Measurements from ENCODE around the gene RELL1.
A peak's percentile ranks its signal among the peaks of the same experiment; 100 is the strongest.

RELL1 gene

GRCh38 chr4:37594099-37594498 lies 92.1 kb downstream of the RELL1 start:
- DNase-seq: no peak

DNA sequence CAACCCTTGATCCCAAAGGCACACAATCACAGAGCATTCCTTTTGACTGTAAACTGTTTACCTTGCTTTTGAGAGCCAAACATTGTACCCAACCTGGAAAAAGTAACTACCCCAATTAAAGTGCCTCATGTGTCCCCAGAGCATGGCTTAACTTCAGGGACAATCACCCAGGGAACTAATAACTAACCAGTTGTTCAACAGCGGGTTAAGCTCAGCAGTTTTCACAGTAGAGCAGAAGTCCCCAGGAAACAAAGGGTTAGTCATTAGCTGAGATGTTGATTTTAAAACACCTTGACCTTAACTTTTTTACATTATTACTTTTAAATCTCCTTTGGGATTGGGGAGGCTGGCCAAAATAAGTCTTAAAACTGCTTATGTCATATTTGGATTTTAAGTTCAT lies 94.8 kb downstream of the RELL1 start:
- DNase-seq: no peak

GRCh38 chr4:37590016-37590415 lies 96.2 kb downstream of the RELL1 start:
- no peak for DNase-seq

- no peak for DNase-seq
These were observed 98.0 kb downstream of the RELL1 start for GRCh38 chr4:37588150-37588549.

DNA sequence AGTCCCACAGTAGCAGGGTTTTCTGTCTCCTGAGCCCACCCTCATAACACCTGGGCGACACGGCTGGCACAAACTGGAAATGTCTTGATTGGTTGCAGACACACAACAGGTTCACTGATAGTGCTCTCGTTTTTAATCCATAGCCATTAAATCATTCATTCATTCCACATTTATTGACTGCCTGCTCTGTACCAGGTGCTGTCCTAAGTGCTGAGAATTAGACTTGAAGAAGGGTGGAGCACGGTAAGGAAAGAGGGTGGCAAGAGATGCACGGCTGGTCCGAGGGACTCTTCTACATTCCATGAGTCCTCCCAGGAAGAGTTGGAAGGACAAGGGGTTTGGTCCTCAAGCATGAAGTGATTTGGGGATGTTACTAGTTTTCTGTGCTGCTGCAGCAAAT lies 100.0 kb downstream of the RELL1 start:
- no peak for DNase-seq

GRCh38 chr4:37584493-37585060 lies 101.6 kb downstream of the RELL1 start:
- no peak for DNase-seq

DNA sequence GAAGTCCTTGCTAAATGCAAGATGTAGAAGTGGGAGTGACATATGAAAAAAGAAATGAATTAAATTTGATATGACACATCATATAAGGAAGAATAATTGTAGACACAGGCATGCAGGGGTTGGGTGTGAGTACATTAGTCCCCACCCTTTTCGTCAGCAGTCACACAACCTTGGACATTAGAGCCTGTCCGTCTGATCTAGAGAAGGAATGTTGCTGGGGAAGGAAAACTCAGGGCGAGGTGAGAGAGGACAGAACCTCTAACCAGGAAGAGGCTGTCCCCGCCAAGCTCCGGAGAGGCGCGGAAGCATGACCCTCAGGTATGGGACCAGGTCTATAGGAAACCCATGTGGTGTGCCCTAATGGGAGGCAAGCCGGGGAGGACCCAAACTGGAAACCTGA lies 102.1 kb downstream of the RELL1 start:
- DNase-seq: no peak

DNA sequence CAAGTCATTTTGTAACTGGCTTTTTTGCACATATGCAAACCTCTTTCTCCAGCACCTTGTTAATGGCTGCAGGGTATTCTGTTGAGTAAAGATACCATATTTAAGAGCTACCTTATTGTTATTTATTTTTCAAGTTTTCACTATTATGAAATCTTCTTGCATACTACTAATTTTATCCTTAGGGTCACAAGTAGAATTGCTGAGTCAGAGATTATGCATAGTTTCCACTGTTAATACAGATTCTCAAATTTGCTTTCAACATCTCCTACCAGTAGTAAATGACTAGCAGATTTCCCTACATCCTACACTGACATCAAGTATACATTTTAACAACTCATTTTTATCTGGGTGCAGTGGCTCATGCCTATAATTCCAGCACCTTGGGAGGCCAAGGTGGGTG lies 112.6 kb downstream of the RELL1 start:
- no peak for DNase-seq

DNA sequence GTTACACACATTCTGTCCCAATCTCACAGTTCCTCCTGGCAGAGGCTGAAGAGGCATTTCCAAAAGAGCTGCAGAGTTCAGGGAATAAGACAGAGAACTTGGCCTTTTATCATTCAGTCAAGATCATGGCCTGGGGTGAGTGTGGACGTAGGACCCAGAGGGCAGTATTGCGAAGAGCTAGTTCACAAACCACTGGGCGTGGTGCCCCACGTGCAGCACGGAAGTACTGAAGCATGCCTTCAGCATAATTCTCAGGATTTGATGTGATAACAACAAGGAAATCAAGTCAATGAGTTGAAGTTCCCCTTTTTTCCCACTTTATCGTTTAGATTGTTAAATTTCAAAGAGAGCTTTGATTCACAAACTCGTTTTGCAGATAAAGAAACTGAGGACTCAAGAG lies 117.7 kb downstream of the RELL1 start:
- DNase-seq: peak in 1 of 3 donors; percentile 7

DNA sequence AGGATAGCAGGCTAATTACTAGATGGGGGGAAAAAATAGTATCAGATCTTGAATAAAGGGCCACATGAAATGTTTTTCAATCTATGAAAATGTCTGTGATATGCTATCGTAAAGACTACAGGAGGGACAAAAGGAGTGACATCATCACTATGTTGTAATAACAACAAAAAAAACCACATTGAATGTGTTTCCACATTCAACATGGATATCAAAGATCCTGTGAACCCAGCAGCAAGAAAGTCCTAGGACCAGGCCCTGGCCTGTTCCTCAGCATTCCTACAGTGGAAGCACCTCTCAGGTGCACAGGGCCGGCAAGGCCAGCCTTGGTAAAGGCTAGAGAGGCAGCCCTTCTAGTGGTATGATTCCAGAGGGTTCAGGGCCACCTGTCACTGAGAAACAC lies 118.3 kb downstream of the RELL1 start:
- peak in 2 of 3 donors; percentile 39 to 42 for DNase-seq

DNA sequence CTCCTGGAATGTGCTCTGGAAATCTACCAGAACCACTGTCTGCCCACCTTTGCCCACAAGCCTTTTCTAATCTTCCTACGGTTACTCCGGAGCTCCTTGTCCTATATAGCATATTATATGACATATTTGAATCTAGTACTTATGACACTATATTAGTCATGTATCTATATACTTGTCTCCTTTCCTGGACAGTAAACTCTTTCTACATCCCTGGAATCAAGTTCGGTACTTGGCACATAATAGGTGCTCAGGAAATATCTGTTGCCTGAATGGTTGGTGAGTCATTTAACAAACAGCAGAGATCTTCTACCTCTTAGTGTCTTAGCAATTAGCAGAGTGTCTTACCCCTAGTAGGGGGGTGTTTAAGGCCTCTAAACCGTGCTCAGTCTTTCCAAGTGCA lies 123.6 kb downstream of the RELL1 start:
- no peak for DNase-seq

GRCh38 chr4:37561803-37562207 lies 124.4 kb downstream of the RELL1 start:
- no peak for DNase-seq

- DNase-seq: no peak
These were observed 124.9 kb downstream of the RELL1 start for GRCh38 chr4:37561196-37561802.
